Inflammatory macrophage treated with lipopolysaccharide for 1 hour (primary cell): ENCODE measurements around the gene ERC2.
"Not testable (repeated sequence)": the region's sequence is repeated elsewhere in the genome, so short reads cannot be mapped to it uniquely, and the experiment has no call there.

Experiments used
- DNase-seq, 2 donors: peaks; one replicate each; pipeline ENCODE4 v3.0.0-alpha.2; 2020 to 2022

The ERC2 gene

GRCh38 chr3:56054844-56055243, 413.4 kb downstream of the ERC2 start:
- no peak for DNase-seq

- no peak for DNase-seq
Observed at GRCh38 chr3:56053727-56054126, 414.5 kb downstream of the ERC2 start.

DNA sequence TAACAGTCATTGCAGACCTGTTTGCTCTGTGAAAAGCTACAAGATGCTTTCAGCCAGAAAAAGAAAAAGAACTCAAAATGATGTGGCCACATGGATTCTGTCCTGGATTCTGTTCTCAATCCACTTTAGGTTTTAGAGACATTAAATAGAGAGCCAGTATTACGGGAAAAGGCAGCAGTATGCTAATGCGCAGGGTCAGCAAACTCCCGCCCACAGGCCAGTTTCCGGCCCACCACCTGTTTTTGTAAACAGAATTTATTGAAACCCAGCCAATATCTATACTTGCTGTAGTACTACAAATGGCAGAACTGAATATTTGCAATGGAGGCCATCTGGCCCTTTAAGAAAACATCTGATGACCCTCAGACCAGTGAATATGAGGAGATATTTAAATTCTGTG, 416.1 kb downstream of the ERC2 start:
- DNase-seq: no peak

DNA sequence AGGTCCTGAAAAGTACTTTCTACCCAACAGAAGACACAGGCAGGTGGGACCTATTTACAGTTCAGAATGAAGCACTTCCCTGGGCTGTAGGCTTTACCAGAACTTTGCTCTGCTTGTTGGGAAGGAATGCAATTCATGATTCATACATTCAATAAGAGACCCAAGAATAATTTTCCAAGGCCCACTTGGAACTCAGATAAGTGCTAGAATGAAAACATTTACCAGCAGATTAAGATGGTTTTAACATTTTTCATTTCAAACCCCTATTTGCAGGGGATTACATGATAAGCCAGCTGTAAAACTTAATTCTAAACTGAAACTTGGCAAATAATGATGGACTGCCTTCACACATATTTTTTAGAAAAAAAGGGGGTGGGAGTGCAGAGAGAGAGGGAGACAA, 417.2 kb downstream of the ERC2 start:
- no peak for DNase-seq

DNA sequence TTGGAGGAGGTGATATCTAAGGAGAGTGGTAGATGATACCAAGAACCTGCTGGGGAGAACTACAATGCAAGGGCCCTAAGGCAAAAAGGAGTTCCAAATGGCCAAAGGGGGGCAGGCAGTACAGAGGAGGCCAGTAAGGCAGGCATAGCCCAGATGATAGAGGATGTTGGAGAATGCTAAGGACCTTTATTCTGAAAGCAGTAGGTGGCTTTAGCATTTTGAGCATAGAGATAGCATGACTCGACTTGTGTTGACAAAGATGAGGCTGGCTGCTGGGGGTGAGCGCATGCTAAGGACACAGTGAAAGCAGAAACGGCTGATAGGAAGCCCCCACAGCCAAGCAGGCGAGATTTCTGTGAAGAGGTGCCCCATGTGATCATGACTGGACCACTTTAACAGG, 419.3 kb downstream of the ERC2 start:
- no peak for DNase-seq

DNA sequence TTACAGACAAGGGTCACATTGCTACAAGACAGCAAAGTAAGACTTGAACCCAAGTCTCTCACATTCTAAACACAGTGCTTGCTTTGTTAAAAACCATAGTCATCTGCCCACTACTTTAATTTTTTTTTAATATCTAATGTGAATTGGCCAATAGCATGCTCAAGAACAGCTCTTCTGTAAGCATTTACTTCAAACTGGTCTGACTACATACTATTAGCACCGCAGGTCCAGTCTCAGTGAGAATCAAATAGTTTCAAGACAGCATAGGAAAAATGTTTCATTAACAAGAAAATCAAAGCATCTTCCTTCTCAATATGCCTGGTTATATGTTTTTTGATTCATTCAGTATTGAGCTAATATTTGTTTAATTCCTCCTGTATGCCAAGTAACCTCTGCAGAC, 419.9 kb downstream of the ERC2 start:
- no peak for DNase-seq

GRCh38 chr3:56042326-56042951, 425.8 kb downstream of the ERC2 start:
- no peak for DNase-seq

DNA sequence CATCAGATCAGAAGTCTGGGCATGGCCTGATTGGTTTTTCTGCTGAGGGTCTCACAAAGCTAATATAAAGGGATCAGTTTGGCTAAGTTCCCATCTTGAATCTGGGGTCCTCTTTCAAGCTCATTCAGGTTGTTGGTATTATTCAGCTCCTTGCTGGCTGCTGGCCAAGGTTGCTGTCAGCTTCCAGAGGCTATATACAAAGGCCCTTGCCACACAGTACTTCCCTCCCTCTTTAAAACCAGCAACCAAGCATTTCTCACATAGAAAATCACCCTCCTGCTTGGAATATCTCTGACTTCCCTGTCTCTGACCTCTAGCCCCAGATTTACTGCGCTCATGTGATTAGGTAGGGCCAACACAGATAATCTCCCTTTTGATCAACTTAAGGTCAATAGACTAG, 442.9 kb downstream of the ERC2 start:
- DNase-seq: no peak

DNA sequence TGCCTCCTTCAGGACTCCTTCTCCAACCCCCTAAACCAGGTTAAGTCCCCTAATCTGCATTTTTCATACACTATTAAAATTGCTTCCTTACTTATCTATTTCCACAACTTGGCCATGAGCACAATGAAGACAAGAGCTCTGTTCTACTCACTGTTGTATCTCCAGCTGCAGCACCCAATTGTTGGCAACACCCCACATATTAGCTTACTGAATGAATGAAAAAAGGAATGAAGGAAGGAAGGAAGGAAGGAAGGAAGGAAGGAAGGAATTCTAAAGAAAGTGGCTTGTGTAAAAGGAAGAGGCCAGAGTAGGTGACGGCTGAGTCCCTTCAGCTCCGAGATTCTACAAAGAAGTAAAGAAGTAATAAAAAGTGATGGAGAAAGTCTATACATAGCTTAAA, 444.7 kb downstream of the ERC2 start:
- no peak for DNase-seq

DNA sequence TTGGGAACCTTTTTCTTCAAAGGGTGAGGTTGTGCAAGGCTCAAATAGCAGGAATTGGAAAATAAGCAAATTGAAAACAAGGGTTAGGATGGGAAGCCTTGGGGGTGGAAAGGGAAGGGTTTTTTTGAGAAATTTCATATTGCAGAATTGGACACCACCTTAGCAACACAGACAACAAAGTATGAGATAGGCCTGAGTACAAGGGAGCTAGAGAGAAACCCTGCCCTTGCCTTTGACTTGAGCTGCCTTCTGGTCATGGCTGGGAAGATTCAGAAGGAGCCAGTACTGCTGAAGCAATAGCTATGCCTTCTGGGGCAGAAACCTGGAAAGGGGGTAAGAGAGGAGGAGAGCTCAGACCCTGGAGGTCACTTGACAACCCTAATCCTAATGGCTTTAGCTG, 445.6 kb downstream of the ERC2 start:
- no peak for DNase-seq

DNA sequence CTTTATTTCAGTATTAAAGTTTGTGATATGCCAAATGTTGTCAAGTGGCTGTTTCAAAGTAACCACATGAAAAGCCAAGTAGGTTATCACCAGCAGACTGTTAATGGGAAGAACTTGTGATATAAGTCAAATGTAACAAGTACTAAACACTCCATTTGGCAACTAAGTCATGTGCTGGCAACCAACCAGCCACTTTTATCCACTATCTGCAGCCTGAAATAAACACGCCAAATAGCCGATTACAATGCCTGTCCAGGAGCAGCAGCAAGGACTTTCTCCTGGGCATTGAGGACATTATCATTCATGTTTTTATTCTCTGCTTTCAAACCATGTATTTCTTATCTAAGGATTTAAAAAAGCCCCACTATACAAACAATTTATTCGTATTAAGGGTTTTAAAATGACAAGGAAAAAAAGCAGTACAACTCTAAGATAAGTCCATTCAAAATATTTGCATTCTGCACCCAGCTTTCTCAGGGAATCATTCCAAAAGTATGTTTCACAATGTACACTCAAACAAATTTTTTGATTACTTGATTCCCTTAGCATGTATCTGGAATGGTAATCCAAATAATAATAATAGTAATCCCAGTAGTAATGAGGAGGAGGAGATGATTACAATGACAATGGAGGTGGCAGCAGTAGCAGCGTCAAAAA, 448.6 kb downstream of the ERC2 start:
- DNase-seq: no peak

GRCh38 chr3:56015374-56015773, 452.9 kb downstream of the ERC2 start:
- DNase-seq: not testable (repeated sequence)

DNA sequence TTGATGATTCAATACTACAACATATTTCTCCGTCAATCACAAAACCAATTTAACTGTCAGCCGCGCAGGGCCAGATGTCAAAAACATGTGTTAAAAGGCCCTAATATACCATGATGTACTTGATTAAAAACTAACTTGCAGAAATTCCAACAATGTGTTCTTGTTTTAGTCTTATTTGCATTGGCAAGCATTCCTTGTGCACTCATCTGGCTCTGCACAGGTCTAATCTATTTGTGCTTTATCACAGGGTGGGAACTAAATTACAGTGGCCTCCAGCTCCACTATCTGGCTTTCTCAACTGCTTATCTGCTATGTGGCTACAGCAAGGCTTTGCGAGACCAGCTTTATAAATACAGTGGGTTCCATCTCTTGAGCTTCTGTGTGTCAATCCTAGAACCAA, 455.5 kb downstream of the ERC2 start:
- no peak for DNase-seq

- DNase-seq: no peak
Observed at GRCh38 chr3:56005196-56005805, 463.0 kb downstream of the ERC2 start.

GRCh38 chr3:56003129-56003528, 465.1 kb downstream of the ERC2 start:
- DNase-seq: no peak

- DNase-seq: no peak
Observed at GRCh38 chr3:56001991-56002390, 466.3 kb downstream of the ERC2 start.

- DNase-seq: no peak
Observed at GRCh38 chr3:56001537-56001936, 466.7 kb downstream of the ERC2 start.

DNA sequence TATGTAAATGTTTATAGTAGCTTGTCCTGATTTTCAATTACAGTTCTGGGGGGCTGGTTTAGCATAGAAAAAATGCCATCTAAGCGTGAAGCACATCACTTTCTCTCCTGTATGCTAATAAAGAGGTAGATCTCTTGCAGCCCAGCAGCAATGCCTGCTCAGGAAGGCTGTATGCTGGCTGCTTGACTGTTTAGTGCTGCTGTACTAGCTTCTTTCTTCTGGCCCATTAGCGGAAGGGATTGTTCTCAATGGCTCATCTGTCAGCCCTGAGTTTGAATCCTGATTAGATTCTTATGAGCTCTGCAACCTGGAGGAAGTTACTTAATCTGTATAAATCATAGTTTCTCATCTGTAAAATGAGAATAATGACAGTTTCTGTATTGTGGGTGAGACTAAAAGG, 478.9 kb downstream of the ERC2 start:
- DNase-seq: no peak

- DNase-seq: no peak
Observed at GRCh38 chr3:55988905-55989304, 479.4 kb downstream of the ERC2 start.

DNA sequence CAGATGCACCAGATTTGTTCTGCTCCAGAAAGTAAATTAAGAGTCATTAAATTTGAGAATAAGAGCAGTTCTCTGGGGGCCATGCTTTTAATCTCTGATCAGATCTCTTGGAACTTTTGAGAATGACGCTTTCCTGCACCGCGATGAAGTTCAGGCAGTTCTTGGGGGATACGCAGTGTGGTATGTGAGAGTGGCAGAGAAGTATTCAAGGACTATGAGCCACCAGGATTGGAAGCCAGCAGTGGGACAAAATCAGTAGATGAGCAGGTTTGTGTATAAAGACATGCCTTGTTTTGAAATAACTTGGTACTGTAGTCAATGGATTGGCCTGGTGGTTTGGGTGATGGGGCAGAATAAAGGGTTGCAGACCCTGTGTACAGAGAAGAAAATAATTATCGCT, 483.6 kb downstream of the ERC2 start:
- no peak for DNase-seq

DNA sequence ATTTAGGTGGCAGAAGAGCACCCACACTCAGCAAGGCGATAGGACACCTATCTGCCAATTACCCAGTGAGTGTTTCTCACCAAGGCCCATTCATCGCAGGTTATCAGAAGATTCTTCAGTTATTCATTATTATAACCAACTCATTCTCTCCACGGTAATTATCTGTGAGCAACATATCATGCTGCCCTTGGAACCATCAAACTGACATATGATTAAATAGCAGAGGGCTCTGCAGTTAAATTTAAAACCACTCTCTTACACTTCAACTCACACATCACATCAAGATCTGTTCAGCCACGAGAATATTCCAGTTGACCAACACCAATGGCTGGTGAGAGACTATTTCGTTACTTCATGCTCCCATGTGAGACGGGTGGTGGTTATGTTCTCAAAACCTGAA, 489.3 kb downstream of the ERC2 start:
- no peak for DNase-seq

DNA sequence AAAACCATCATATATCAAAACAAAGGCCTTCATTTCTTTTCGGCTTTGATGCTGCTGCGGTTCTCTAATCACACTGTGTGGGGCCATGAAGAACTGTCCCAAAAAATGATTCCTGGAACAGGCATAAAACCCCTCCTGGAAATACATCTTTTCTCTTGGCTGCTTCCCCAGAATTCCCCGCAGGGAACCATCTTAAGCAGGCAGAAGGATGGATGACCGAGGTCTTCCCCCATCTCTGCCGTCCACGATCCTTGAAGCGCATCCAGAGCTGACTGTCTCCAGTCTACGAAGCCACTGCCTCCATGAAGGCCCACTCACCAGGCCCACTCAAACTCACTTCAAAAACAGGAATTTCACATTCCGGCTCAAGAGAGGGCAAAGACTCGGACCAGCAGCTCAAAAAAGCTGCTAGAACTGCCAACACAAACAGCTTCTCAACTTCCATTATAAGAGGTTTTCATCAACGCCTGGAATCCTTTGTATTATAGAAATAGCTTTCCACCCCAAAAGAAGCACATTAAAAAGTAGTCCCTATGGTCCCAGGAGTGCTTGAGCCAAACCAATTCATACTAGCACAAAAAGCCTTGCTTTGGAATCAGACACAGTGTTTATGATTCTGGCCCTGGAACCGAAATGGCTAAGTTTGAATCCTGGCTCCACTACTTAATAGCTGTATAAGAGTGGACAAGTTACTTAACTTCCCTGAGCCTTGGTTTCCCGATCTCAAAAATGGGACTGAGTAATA, 493.7 kb downstream of the ERC2 start:
- DNase-seq: no peak

DNA sequence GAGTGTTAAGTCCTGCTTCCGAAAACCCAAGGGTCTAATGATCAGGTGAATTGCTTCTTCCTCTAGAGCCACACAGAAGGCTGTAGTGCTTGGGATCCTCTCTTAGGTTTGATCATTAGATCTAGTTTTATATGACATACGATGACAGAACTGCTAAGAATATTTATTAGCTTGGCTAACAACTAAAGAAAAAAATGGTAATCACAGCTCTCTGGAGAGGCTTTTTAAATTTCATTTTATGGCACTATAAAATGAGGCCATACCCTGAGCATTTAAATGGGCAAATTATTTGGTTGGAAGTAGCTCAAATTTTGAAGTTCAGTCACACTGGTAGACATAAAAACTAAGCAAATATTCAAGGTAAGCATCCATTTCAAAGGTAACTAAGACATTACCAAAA, 498.6 kb downstream of the ERC2 start:
- no peak for DNase-seq

DNA sequence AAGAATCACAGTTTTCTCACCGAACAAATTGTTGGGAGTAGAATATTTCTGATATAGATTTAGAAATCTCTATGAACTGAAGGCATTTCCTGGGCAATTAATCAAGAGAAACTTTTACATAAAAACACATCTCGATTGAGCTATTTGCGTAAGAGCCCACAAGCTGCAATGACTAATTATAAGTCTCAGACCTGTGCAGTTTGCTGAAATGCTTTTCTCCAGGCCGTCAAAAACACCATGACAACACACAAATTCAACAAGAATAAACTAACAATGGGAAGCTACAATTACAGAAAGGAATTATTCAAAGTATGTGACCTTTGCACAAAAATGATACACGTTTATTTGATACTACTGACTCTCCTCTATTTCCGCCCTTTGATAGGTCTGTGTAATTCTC, 499.9 kb downstream of the ERC2 start:
- DNase-seq: no peak
